Smooth muscle cell of the brain vasculature (primary cell): ENCODE data around the gene IQCM.

Experiments
- DNase-seq: peaks from one replicate; pipeline ENCODE4 v3.0.0-alpha.2; 2012; ENCODE audit warnings: low read depth, low spot score

Gene IQCM

DNA sequence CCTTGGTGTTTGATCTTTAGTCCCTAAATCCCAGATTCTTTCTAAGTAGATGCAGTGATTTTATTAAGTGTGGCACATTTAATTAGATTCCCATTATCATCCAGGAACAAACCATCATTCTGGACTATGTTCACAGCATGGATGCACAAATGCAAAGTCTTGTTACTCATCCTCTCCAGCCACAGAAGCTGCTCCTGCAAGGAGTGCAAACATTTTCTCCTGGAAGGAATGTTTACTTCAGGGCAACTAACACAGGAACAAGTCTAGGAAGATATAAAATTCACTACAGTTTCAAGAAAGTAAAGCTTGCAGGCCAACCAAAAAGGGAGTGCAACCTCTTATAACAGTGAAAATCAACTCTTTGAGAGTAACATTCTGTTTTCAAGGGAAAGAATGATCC lies 106.0 kb downstream of the IQCM start:
- no peak for DNase-seq

GRCh38 chr4:149708513-149709130 lies 107.0 kb downstream of the IQCM start:
- DNase-seq = no peak

- no peak for DNase-seq
Measured at GRCh38 chr4:149707862-149708261, 107.8 kb downstream of the IQCM start.

DNA sequence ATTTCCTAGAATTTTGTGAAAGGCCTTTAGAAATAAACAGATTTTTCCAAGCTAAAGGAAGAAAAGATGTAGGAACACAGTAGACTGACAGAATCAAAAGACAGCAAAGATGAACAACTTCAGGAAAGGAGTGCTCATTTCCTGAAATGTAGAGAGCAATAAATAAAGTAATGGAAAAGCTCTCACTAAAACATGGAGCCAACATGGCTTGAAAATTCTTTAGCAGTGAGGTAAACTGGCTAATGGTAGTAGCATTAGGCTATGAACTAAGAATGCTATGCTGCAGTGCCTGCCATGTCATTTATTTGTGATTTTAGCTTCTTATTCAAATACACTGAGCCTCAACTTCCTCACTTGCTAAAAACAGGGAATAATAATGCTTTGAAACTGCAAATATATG lies 108.7 kb downstream of the IQCM start:
- DNase-seq = no peak

DNA sequence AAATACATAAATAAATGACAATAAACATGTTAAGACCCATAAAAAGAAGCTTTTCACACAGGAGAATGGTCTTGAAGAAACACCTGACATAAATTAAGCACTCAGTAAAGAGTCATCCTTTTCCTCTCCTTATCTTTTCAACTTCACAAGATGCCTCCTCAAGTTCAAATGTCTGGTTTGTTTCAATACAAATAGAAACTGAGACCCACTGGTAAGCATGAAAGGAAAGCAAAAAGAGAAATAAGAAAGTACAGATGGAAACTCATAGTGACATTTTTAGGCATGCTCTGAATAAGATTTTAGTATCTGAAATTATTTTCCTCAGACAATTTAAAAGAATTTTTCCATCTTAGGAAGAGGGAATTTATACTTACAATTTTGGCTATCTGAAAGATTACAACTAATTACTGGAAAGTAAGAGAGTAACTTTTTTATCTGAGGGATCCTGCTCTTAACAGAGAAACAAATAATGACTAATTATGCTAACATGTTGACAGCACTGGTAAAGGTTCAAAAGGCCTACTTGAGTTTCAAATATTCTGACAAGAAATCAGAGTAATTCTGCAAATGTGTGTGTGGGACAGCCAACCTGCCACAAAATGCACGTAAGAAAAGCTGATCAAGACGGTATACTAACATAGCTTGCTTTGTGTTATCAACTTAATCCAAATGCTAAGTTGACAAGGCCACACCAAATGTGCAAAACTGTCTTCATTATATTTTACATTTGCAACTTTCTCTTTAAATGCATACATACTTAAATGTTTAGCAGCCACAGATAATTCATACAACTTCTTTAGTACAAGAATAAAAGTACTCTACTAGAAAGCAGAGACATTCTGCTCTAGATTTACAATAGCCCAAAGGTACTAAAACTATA lies 113.0 kb downstream of the IQCM start:
- DNase-seq = no peak

- no peak for DNase-seq
Measured at GRCh38 chr4:149701435-149702156, 114.0 kb downstream of the IQCM start.

DNA sequence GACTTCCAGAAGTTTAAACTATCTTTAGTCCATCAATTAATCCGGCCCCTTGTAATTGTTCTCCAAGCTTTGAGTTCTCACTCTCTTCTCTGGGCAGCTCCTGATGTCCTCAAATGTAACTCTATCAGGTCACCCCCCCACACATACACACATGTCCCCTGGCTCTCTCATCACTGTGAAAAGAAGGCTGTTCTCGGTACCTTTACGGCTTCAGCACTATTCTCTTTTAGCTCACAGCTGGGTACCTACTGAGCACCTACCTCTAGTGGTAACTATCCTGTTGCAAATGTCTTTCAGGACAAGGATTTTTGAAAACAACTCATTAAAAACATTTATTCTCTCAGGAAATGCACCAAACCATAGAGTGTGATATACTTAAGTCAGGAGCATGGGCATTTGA lies 115.4 kb downstream of the IQCM start:
- no peak for DNase-seq

DNA sequence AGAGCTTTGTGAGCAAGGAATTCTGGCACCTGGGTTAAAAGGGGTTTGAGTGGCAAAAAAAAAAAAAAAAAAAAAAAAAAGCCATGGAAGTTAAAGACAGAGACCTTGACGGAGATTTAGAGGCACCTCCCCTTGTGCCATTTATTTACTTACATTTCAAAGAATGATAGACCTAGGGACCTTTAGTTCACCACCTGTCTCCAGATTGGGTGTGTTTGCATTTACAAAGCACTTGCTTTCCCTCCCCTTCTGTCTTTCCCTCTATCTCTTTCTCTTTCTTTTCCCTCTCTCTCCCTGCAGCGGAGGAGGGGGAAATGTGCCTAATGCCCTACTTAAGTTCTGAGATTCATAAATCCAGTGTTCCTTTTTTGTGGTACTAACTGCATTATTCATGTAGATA lies 116.0 kb downstream of the IQCM start:
- no peak for DNase-seq

DNA sequence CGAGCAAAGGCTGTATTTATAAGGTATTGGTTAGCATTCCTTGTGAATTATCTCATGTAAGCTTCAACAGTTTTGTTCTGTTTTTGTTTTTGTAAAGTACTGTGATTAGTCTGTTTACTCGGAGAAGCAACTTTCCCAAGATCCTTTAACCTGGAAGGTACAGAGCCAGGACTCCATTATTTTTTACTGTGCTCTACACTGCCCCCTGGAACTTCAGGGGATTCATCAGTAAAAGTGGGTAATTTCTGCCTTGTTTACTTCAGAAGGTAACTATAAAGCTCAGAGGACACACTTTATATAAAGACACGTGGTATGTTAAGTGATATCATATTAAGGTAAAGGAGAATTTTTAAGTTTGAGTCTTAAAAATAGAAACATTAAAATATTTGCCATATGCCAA lies 124.9 kb downstream of the IQCM start:
- DNase-seq = no peak

GRCh38 chr4:149684516-149684915 lies 131.1 kb downstream of the IQCM start:
- DNase-seq = no peak

DNA sequence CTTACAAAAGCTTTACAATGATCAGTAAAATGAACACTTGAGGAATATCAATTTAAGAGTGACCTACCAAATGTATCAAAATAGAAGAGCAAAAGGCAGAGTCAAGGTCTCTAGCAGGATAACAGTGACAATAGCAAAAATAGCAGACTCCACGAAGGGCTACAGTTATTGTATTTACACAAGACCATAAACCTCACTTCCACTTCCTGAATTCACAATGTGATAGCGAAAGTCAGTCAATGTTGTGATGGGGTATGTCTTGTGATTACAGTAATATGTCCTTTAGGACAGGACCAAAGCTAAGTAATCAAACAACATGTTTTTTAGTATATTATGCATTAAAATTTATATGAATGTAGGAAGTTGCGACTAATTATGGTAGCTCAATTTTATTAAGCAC lies 139.6 kb downstream of the IQCM start:
- no peak for DNase-seq

DNA sequence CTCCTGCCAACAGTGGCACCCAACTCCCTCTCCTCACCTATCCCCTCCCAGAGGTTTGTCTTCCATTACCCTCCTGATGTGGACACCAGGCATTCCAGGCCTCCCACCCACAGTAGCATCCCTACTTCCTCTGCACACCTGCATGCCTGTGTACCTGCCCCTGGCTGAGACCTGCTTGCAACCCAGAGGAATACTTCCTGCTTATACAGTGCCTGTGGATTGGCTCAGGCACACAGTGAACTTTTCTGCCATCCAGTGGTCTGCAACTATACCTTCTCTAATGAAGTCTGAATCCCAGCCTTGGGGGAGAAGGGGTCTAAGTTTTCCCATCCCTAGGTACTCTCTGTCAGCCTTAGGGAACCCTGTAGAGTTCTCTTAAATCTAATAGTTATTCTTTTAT lies 169.9 kb downstream of the IQCM start:
- no peak for DNase-seq

GRCh38 chr4:149638073-149638472 lies 177.6 kb downstream of the IQCM start:
- DNase-seq = no peak

- no peak for DNase-seq
Measured at GRCh38 chr4:149634368-149634767, 181.3 kb downstream of the IQCM start.

- DNase-seq = no peak
Measured at GRCh38 chr4:149631629-149632028, 184.0 kb downstream of the IQCM start.

DNA sequence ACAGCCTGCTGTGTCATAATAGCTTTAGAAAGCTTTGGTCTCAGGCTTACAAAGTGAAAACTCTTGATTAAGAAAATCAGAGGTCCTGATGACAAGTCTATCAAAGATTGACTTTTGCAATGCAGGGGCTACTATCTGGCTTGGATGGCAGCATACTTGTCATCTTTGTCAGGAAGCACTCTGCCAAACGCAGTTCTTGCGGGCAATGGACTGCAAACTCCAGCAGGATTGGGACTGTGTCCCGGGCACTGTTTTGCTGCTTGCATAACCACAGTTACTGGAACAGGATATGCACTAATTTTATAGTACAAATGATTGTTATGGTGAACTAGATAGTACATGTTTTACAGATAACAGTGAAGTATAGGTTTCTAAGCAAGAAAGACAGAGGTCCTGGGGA lies 185.6 kb downstream of the IQCM start:
- DNase-seq = no peak

DNA sequence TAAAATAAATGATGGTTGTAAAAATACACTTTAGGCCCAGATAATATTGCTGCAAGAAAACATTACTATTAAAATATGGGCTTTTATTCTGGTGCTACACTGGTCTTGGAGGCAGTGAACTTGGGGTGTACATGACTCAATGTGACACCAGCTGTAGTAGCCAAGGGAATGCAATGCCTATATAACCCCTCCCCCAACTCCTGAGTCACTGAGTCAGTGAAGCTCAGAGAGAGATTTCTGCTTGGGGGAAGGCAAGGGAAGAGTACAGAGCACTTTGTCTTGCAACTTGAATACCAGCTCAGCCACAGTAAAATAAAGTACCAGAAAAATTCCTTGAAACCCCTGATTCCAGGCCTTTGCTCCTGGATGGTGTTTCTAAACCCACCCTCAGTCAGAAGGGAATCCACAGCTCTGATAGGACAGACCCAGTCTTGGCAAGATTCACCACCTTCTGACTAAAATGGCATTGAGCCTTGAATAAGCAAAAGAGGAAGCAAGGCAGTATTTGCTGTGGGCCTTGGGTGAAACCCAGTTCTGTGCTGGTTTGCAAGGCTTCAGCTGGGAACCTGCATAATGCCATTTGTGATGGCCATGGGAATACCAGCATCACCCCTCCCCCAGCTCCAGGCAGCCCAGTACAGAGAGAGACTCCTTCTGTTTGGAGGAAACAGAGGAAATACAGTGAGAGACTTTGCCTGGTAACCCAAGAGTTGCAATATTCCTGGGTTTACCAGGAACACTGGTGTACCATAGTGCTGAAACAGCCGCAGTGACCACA lies 209.9 kb downstream of the IQCM start:
- no peak for DNase-seq

DNA sequence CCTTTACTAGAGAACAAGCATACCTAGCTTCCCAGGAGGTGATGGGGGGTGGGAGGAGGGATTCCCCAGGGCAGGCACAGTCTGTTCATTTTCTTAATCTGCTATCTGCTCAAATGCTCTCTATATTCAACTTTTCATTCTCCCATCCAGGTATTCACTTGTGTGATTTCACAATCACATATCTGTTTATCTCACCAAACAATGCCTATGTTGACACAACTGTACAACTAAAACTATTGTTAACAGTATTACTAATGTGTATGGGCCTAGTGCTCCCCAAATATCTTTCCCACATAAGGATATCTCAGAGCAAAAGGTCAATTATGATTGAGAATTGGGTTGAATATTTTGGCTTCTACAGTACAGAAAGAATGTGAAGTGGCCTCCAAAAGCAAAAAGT lies 210.8 kb downstream of the IQCM start:
- DNase-seq = no peak

DNA sequence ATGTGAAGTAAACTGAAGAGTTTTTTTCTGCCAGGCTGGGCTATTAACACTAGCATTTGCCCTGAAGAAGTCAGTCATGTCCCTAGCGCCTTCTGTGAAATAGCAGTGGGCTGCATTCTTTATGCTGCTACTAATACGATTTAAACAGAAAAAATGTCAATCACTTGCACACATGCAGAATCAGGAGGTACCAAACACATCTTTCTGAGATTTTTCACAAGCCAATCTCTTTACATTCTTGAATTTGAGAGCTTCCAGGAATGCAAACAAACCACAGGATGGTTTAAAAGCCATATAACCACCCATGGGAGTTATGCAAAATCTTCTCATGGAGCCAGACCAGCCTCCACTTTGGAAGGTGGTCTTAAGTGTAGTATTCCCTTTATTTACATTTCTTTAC lies 220.1 kb downstream of the IQCM start:
- no peak for DNase-seq

GRCh38 chr4:149589826-149590225 lies 225.8 kb downstream of the IQCM start:
- no peak for DNase-seq

GRCh38 chr4:149584722-149585121 lies 230.9 kb downstream of the IQCM start:
- DNase-seq = no peak

DNA sequence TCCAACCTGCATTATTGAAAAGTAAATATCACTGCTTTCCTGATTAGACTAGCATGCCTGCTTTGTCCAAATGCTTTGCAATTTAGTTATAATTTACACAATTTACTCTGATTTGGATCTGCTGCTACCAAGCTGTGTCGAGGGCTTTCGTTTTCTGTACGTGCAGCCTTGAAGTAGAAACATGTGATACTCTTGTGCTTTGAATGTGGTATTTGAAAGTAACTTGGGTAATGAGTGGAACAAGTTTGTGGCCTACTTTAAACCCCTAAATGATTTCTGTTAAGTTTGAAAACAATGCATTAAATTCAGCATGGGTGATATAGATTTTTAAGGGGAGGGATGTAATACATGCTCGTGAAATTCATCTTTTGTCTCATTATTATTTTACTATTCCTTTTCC lies 240.7 kb downstream of the IQCM start:
- DNase-seq = no peak
